Hindlimb muscle (tissue), 1 donor: Measurements from ENCODE around the gene DYSF. TPM values are rescaled to one million over a fixed set of nuclear protein-coding genes. Genes with fewer than 3 reads are reported as not detected.

Experiments
- DNase-seq: peaks from one replicate; pipeline ENCODE4 v3.0.0-alpha.2; 2013
- polyA plus RNA-seq: library from polyadenylated mRNA; unstranded; fragments of 120-200 nt; gene quantifications from one replicate; pipeline ENCODE4 v1.2.1, GENCODE V29; 2013; ENCODE audit not compliant: insufficient read length

Gene DYSF
- polyA plus RNA-seq, 1 donor = 185 TPM

- no peak for DNase-seq
These were observed 50.5 kb downstream of the DYSF start for GRCh38 chr2:71503837-71504236.

- DNase-seq = no peak
These were observed 51.2 kb downstream of the DYSF start for GRCh38 chr2:71504611-71505010.

- DNase-seq = no peak
These were observed 51.9 kb downstream of the DYSF start for GRCh38 chr2:71505086-71505769.

DNA sequence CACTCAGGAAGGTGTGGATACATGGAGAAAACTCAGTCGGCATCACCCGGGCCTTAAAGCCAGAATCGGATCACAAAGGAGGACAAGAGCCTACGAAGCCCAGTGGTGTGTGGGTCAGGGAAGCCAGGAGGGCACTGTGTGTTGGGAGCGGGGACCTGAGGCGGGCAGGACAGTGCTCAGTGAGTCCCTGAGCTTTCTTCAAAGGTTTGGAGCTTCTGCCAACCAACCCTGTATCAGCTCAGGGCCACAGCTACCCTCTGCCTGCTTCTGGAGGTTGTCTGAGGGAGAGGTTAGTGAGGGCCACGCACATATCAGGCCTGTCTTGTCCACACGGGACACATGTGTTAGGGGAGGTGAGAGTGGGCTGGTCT, 52.4 kb downstream of the DYSF start:
- no peak for DNase-seq

GRCh38 chr2:71506222-71507153, 53.1 kb downstream of the DYSF start:
- no peak for DNase-seq

DNA sequence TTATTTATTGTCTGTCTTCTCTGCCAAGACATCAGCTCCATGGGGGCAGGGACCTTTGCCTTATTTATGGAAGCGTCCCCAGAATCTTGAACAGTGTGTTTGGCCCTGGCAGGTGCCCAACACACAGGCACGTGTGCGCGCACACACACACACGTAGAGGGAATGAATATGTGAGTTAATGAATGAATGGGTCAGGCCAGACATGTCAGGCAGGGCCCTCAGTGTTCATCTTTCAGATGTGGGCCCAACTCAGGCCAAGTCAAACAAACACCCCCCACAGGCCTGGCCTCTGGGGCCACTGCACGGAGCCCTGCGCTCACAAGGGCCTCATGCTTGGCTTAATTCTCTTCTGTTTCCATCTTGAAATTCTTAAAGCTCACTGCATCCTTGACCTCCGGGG, 54.1 kb downstream of the DYSF start:
- no peak for DNase-seq

DNA sequence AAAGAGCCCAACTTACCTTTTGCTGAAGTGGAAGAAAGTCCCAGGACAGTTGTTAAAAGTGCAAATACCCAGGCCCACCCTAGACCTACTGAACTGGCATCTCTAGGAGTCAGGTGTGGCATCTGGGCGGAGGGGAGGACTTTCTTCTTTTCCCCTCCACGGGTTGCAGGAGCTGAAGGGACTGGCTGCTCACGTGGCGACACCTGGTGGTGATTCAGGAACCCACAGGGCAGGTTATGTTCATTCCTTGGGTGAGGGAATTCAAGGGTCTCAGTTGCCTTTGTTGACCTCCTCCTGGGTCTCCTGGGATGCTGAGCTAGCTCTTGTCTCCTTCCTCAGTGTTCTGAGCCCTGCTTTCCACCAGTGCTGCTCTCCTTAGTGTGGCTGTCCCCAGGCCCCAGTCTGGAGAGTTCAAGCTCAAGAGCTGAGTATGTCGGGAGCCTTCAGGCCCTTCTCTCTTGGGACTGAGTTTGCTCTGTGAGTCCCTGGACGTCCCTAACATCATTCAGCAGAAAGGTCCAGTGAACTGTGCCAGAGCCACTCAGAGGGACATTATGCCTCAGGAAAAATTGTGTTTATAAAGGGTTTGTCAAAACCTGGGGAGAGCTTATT, 56.9 kb downstream of the DYSF start:
- DNase-seq = peak; percentile 37

DNA sequence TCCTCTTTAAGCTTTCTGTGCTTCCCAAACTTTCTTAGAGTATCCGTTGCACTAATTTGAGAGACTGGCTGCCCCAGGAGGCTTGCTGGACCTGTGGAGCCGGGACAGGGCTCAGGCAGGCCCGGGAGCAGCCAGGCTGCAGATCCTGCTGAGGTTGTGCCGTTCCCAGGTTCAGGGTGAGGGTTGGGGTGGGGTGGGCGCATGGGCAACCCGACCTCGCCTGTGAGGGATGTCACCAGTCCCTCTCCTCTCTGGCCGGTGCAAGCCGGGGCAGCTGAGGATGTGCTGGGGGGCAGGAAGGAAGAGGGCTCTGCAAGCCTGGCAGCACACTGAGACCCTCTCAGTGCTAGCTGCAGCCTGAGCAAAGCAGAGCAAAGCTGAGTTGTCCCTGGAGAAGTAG, 57.6 kb downstream of the DYSF start:
- DNase-seq = no peak

DNA sequence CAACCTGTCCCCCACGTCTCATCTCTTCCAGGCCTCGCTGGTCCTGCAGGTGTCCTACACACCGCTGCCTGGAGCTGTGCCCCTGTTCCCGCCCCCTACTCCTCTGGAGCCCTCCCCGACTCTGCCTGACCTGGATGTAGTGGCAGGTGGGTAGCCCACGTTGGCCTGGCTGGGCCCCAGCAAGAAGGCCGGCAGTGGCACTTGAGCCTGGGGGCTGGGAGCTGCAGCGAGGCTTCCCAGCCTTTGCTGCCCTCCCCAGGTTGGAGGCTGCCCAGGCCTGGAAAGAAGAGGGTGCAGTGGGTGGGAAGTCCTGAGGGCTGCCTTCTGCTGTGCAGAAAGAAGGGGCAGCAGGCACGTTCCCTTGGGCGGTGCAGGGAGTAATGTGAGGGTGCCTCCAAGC, 58.4 kb downstream of the DYSF start:
- no peak for DNase-seq

DNA sequence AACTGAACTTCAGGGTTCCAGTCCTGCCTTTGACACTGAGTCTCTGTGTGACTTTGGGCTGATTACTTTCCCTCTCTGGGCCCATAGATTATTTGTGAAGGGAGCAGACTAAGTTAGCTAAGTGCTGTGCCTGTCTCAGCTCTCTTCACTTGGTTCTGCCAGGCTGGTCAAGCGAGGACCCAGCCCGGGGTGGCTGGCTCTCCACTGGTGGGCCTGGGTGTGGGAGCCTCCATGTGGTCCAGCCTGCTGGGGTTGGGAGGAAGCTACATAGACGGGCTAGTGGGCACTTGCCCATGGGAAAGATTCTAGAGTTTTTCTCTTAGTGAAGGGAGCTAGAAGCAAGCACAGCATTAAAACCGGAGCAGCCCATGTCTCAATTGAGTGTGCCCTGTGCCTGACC, 59.0 kb downstream of the DYSF start:
- no peak for DNase-seq

DNA sequence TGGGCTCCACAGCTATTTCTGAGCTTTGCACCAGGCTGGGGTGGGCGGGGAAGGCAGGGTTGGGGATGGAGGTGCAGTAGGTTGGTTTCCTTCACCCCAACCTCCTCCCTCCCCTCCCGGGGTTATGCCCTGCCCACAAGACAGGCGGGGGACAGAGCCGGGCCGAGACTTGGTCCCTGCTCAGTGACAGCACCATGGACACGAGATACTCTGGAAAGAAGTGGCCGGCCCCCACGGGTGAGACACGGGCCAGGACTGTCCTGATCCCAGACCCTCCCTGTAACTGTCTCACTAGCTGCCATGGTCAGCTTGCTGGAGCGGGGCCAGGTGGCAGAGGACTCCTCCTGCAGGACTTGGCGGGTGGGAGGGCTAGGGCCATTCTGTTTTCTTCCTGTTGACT, 59.7 kb downstream of the DYSF start:
- no peak for DNase-seq

DNA sequence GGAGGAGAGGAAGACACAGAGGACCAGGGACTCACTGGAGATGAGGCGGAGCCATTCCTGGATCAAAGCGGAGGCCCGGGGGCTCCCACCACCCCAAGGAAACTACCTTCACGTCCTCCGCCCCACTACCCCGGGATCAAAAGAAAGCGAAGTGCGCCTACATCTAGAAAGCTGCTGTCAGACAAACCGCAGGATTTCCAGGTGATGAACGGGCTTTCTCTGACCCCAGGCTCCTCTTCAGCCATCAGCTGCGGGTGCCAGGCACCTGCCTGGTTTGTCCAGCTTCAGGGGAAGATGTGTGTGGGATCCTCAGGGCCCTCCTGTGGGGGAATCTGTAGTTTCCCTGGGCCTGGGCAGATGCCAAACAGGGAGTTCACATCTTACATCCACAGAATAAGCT, 60.4 kb downstream of the DYSF start:
- DNase-seq = no peak

GRCh38 chr2:71516253-71516888, 63.0 kb downstream of the DYSF start:
- DNase-seq = no peak

DNA sequence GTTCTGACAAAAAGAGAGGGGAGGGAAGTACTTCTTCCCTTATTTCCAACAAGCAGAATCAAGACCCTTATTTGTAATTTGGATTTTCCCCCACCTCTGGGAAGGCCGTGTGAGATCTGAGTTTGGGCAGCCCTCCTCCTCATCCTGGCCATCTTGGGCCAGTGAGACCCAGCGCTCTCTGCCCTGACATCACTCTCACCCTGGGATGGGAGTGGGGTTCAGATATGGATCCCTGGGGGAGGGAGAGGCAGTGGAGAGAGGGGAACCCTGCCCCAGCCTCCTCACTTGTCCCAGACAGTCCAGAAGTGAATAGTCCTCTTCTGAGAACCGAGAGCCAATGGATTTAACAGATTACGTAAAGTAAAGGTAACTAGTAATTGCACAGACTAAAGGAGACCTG, 64.5 kb downstream of the DYSF start:
- DNase-seq = no peak

DNA sequence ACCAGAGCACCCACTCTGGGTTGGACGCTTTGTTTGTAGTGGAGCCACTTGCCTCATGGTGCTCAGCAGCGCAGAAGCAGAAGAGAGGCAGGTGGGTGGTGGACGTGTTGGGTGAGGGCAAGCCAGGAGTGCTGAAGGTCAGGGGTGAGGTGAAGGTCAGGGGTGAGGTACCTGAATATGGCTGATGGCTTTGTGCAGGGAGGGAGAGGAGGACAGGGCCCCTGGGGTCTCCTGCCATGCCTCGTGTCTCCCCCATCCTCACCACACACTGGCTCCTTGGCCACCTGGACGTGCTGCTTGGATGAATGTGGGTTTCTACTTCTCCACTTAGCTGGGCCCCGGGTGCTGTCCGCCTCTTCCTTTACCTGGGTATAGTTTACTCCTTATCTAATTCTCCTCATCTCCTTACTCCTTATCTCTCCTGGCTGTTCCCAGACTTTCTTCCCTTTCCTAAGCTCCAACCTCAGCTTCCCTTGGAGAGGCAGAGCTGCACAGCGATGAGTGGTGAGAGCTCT, 68.1 kb downstream of the DYSF start:
- DNase-seq = no peak

DNA sequence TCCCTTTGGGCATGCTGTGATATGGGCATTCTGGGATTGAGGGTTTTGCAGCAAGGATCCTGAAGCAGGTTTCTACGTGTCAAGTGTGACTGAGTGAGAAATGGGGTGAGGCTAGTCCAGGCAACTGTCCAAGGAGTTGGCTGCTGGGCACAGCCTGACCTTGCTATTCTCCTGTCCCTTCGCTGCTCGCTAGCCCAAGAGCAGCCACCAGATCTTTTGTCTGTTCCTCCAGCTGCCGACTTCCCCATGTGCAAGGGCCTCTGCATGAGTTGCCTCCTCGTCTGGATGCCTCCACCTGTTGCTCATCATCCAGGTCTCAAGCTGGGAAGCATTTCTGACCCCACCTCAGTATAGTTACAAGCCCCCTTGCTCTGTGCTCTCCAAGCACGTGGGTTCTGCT, 71.1 kb downstream of the DYSF start:
- DNase-seq = no peak

DNA sequence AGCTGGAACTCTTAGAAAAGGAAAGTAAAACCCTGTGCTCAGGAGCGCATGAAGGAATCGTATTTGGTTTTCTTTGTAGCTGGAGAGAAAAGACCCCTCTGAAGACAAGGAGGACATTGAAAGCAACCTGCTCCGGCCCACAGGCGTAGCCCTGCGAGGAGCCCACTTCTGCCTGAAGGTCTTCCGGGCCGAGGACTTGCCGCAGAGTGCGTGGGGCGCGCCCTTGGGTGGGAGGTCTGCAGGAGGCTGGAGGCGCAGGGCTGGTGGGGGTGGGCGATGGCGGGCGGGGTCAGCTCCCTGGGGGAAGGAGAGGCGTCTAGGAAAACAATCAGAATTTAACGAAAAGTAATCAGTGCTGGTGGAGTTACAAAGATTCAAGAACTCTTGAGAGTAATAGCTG, 72.8 kb downstream of the DYSF start:
- DNase-seq = no peak

GRCh38 chr2:71526975-71527374, 73.6 kb downstream of the DYSF start:
- DNase-seq = no peak

- DNase-seq = no peak
These were observed 74.8 kb downstream of the DYSF start for GRCh38 chr2:71528131-71528591.

DNA sequence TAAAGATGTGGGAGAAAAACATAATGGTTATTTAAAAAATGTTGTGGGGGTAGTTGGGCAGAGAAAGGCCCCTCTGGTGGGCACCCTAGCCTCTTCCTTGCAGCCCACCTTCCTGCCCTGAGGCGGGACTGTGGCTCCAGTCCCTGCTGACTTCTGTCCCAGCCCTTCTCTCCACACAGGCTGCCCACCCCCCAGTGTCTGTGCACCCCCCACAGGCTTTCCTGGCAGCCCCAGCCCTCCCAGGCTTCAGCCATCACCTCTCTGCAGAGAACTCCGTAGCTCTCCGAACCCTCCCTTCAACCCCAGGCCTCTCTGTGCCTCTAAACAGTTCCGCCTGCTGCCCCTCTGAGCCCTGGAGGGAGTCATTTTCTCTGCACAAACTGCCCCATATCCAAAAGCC, 75.4 kb downstream of the DYSF start:
- DNase-seq = no peak

- DNase-seq = no peak
These were observed 76.8 kb downstream of the DYSF start for GRCh38 chr2:71530211-71530610.

GRCh38 chr2:71530641-71531332, 77.4 kb downstream of the DYSF start:
- no peak for DNase-seq
